OCI-LY7 (cell line): ENCODE data around the gene USP28.

Source experiments
- EZH2phosphoT487 ChIP-seq: fragments of 200-600 bp; sonication (generic); IDR thresholded peaks from 2 replicates; pipeline ENCODE4 v1.6.1; 2018; ENCODE audit warnings: low read depth, borderline replicate concordance, mild to moderate bottlenecking, mixed run types, antibody characterized with exemption, low read length, moderate library complexity, mixed read lengths
- TF ChIP-seq, protein P1 (sequence below): fragments of 200-600 bp; sonication (generic); conservative IDR thresholded peaks from 2 replicates; pipeline ENCODE4 v1.5.1; 2014; ENCODE audit warnings: mild to moderate bottlenecking, antibody characterized with exemption, low read length, moderate library complexity, mixed read lengths

DNA sequence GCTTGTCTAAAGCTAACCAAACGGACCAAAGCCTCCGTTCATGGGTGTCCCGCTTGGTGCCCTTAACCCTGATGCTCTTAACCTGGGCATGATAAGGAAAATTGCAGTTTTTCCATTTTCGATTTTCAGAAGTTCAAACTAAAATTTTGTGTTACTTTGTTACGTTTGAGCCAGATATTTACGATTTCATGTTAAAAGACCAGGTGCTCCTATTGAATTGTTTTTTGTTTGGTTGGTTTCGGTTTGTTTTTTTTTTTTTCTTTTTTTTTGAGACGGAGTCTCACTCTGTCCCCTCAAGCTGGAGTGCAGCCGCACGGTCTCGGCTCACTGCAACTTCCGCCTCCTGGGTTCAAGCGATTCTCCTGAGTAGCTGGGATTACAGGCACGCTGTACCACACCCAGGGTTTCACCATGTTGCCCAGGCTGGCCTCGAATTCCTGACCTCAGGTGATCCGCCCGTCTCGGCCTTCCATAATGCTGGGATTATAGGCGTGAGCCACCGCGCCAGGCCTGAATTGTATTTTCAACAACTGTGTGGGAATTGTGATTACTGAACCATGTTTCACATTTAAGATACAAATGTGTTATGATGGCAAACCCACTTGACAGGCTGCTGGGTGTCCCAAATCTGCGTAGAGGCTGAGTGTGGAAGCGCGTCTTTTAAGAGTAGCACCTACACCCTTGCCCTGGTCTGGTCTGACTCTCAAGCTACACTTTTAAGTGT lies 864 bp upstream of the USP28 start:
- TF ChIP-seq, protein P1, sequence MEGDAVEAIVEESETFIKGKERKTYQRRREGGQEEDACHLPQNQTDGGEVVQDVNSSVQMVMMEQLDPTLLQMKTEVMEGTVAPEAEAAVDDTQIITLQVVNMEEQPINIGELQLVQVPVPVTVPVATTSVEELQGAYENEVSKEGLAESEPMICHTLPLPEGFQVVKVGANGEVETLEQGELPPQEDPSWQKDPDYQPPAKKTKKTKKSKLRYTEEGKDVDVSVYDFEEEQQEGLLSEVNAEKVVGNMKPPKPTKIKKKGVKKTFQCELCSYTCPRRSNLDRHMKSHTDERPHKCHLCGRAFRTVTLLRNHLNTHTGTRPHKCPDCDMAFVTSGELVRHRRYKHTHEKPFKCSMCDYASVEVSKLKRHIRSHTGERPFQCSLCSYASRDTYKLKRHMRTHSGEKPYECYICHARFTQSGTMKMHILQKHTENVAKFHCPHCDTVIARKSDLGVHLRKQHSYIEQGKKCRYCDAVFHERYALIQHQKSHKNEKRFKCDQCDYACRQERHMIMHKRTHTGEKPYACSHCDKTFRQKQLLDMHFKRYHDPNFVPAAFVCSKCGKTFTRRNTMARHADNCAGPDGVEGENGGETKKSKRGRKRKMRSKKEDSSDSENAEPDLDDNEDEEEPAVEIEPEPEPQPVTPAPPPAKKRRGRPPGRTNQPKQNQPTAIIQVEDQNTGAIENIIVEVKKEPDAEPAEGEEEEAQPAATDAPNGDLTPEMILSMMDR, result no peak
- no peak for TF ChIP-seq EZH2phosphoT487
